ENCODE measurements around the gene NT5C3A. TPM values are rescaled to one million over a fixed set of nuclear protein-coding genes. Genes with fewer than 3 reads are reported as not detected.
A peak's percentile ranks its signal among the peaks of the same experiment; 100 is the strongest.

The NT5C3A gene
- total RNA-seq (2021) (51.3 and 57.7 TPM in 2 replicates), Bru-seq, nascent RNA (percentile 91 among the genes with signal in this experiment), BruChase-seq, experiment 1, labeled RNA remaining after a 2-hour chase (percentile 84 among the genes with signal in this experiment), BruChase-seq, experiment 2, labeled RNA remaining after a 6-hour chase (percentile 83 among the genes with signal in this experiment)
- long read RNA-seq, transcript NT5C3A-204 (10 exons, 1,759 nt), result minor isoform, 28 of 119 reads
- long read RNA-seq, transcript NT5C3A-201 (9 exons, 1,704 nt), result major isoform, 76 of 119 reads
- long read RNA-seq, partial matches to known transcripts, result 5 of 119 reads
- long read RNA-seq, other reads (novel, unspliced or antisense), result 9 of 119 reads

DNA sequence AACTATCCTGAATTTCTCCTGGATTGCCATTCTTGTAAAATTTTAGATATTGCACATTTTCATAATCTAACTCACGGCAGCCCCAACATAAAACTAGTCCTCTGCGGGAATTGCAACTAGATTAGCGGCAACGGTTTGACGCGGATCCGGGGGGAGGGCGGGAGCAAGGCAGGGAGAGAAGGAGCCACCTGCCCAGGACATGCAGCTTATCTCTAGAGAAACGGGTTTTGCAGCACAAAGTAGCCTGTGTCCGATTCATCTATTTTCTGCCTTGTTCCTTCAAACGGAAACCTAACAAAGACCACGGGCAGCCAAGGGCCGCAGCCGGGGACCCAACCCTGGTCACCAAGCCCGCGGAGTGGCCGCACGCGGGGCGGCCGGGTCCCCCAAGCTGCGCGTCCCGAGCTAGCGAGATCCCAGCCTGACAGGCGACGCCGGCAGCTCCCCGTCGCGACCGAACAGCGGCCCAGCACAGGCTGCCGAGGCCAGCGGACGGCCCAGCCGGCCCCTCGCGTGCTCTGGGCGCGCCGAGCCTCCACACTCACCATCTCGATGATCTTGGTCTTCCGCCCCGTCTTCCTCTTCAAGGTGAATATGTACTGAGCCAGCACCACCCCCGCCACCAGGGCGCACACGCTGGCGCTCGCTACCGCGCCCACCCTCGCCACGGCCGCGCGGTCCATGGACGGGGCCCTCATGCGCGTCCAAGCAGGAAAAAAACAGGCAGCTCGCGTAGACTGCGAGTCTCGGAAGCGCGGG lies at the start of gene NT5C3A:
Gene NT5C3A (minus strand): TSS at position 754 of the 759 bp plus-strand sequence. CDS start 71 bp downstream, at position 683.
- no peaks in the 10 kb centered on the region for H3K27me3 ChIP-seq (replicated peaks; ENCODE audit: insufficient read depth, low read depth, low read length, poor library complexity)
- peaks cover 13% of the 10 kb centered on the region for H3K9me3 ChIP-seq (ENCODE audit: low read depth, low read length, poor library complexity, severe bottlenecking)
- H3K4me1 ChIP-seq (ENCODE audit: insufficient read depth, low read length, poor library complexity, severe bottlenecking), result peaks cover 15% of the 10 kb centered on the region
- peak within 1 kb of the TSS; percentile 70 for H3K4me3 ChIP-seq (ENCODE audit: low read depth, low read length, poor library complexity, severe bottlenecking)
- BruUV-seq (replicated peaks), result no TSS peak
- ChIA-PET CTCF (interaction anchor here (0.7 kb wide), 1 partner anchor 9 kb away, joined by 3 read pairs; no protein-coding TSS in a partner anchor), POLR2A (ENCODE audit: low non-redundant PET) (no interaction called here)
- no peaks in the 10 kb centered on the region for H3K36me3 ChIP-seq (ENCODE audit: insufficient read depth, low read length, poor library complexity, severe bottlenecking)
- peak; percentile 48 for DNase-seq (ENCODE audit: low spot score)
- intact Hi-C loops (cut with micrococcal nuclease; ENCODE audit: unreplicated experiment), result loop anchor here (5.0 kb wide), 1 partner anchor 170 kb away; the partner anchor contains the start of gene KBTBD2
- no peak for TF ChIP-seq EZH2 (IDR thresholded peaks at IDR 0.05; ENCODE audit: borderline replicate concordance, low read depth, low read length, poor library complexity, severe bottlenecking)
- TF ChIP-seq, protein P1, sequence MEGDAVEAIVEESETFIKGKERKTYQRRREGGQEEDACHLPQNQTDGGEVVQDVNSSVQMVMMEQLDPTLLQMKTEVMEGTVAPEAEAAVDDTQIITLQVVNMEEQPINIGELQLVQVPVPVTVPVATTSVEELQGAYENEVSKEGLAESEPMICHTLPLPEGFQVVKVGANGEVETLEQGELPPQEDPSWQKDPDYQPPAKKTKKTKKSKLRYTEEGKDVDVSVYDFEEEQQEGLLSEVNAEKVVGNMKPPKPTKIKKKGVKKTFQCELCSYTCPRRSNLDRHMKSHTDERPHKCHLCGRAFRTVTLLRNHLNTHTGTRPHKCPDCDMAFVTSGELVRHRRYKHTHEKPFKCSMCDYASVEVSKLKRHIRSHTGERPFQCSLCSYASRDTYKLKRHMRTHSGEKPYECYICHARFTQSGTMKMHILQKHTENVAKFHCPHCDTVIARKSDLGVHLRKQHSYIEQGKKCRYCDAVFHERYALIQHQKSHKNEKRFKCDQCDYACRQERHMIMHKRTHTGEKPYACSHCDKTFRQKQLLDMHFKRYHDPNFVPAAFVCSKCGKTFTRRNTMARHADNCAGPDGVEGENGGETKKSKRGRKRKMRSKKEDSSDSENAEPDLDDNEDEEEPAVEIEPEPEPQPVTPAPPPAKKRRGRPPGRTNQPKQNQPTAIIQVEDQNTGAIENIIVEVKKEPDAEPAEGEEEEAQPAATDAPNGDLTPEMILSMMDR (conservative IDR thresholded peaks at IDR 0.05; ENCODE audit: low read depth, low read length), result no peak
- peak within 1 kb of the TSS; percentile 96 for H3K27ac ChIP-seq (ENCODE audit: low read depth, low read length, poor library complexity, severe bottlenecking)

GRCh38 chr7:33111614-33112013 lies 49.0 kb upstream of the NT5C3A start:
- CTCF ChIA-PET, result no interaction called here

DNA sequence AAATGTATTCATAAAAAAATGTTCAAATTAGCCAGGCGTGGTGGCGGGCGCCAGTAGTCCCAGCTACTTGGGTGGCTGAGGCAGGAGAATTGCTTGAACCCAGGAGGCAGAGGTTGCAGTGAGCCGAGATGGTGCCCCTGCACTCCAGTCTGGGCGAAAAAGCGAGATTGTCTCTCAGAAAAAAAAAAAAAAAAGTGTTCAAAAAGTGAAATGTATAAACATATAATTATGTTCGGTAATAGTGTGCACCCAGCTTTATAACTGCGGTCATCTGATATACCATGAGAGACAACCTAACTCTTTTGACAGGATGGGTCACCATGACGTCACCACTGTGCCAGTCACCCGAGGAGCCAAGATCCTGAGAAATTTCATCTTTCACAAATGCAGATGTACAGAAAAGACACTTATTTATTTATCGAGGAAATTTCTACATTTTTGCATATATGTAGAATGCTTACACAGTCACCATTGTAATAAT lies 47.2 kb upstream of the NT5C3A start:
- Histone ChIP-seq H3K27me3 (replicated peaks; ENCODE audit: insufficient read depth, low read depth, low read length, poor library complexity) (peaks cover 3% of the 10 kb centered on the region), H3K36me3 (ENCODE audit: insufficient read depth, low read length, poor library complexity, severe bottlenecking) (no peaks in the 10 kb centered on the region), H3K4me3 (ENCODE audit: low read depth, low read length, poor library complexity, severe bottlenecking) (peak overlapping the region; percentile 95), H3K9me3 (ENCODE audit: low read depth, low read length, poor library complexity, severe bottlenecking) (no peaks in the 10 kb centered on the region), H3K4me1 (ENCODE audit: insufficient read depth, low read length, poor library complexity, severe bottlenecking) (peaks cover 8% of the 10 kb centered on the region), H3K27ac (ENCODE audit: low read depth, low read length, poor library complexity, severe bottlenecking) (no peak overlapping the region)
- TF ChIP-seq, protein P1 (conservative IDR thresholded peaks at IDR 0.05; ENCODE audit: low read depth, low read length), result no peak
- TF ChIP-seq EZH2 (IDR thresholded peaks at IDR 0.05; ENCODE audit: borderline replicate concordance, low read depth, low read length, poor library complexity, severe bottlenecking), result no peak
- intact Hi-C loops (cut with micrococcal nuclease; ENCODE audit: unreplicated experiment), result loop anchor here (2.0 to 5.0 kb wide), 2 partner anchors 263 to 342 kb away; no protein-coding TSS in a partner anchor
- ChIA-PET CTCF (no interaction called here), POLR2A (ENCODE audit: low non-redundant PET) (interaction anchor here (0.5 to 0.7 kb wide), 2 partner anchors 77 to 958 kb away, joined by 3 to 4 read pairs; no protein-coding TSS in a partner anchor)
- DNase-seq (ENCODE audit: low spot score), result peak; percentile 41
- no TSS peak for BruUV-seq (replicated peaks)

More at GRCh38 chr7:33111614-33112013, 49.0 kb upstream of the NT5C3A start:
- TF ChIP-seq, protein P1 (conservative IDR thresholded peaks at IDR 0.05; ENCODE audit: low read depth, low read length), result no peak
- no peak for TF ChIP-seq EZH2 (IDR thresholded peaks at IDR 0.05; ENCODE audit: borderline replicate concordance, low read depth, low read length, poor library complexity, severe bottlenecking)
- intact Hi-C loops (cut with micrococcal nuclease; ENCODE audit: unreplicated experiment), result no loop called here
- H3K27me3 ChIP-seq (replicated peaks; ENCODE audit: insufficient read depth, low read depth, low read length, poor library complexity), result peaks cover 3% of the 10 kb centered on the region
- no peak for DNase-seq (ENCODE audit: low spot score)
- H3K36me3 ChIP-seq (ENCODE audit: insufficient read depth, low read length, poor library complexity, severe bottlenecking), result no peaks in the 10 kb centered on the region
- no TSS peak for BruUV-seq (replicated peaks)
- peaks cover 8% of the 10 kb centered on the region for H3K4me1 ChIP-seq (ENCODE audit: insufficient read depth, low read length, poor library complexity, severe bottlenecking)
- POLR2A ChIA-PET (ENCODE audit: low non-redundant PET), result no interaction called here
- no peak overlapping the region for H3K4me3 ChIP-seq (ENCODE audit: low read depth, low read length, poor library complexity, severe bottlenecking)
- no peak overlapping the region for H3K27ac ChIP-seq (ENCODE audit: low read depth, low read length, poor library complexity, severe bottlenecking)
- no peaks in the 10 kb centered on the region for H3K9me3 ChIP-seq (ENCODE audit: low read depth, low read length, poor library complexity, severe bottlenecking)

All from A673 (cell line).